HCT116 (cell line): Measurements from ENCODE around the gene NET1.

ENCODE experiments used
- CTCF ChIP-seq, 3 experiments: fragments of 200-600 bp in 1 of 3; sonication (generic) in 1 of 3; IDR thresholded peaks in 2 of 3; conservative IDR thresholded peaks in 1 of 3; 2 replicates each; pipeline ENCODE4 v1.5.1; 2012 to 2017; ENCODE audit warnings: low read depth in 2 of 3, low read length in 2 of 3, antibody characterized with exemption in 1 of 3, borderline replicate concordance in 1 of 3, control low read depth in 1 of 3, mild to moderate bottlenecking in 1 of 3, mixed read lengths in 1 of 3, mixed run types in 1 of 3, moderate library complexity in 1 of 3; ENCODE audit not compliant: insufficient read depth in 1 of 3
- EZH2phosphoT487 ChIP-seq: fragments of 200-600 bp; IDR thresholded peaks from 2 replicates; pipeline ENCODE4 v1.6.1; 2018; ENCODE audit warnings: antibody characterized with exemption, borderline replicate concordance
- ZBTB33 ChIP-seq: IDR thresholded peaks from 2 replicates; pipeline ENCODE4 v1.6.1; 2011; ENCODE audit warnings: mild to moderate bottlenecking, low read length, moderate library complexity; ENCODE audit not compliant: insufficient replicate concordance; ENCODE audit errors: extremely low read depth

- TF ChIP-seq CTCF (IDR thresholded peaks at IDR 0.05 in 2 of 3, conservative IDR thresholded peaks at IDR 0.05 in 1 of 3; ENCODE audit: borderline replicate concordance in 1 of 3, insufficient read depth in 1 of 3, low read depth in 2 of 3, low read length in 2 of 3): no peak
- TF ChIP-seq EZH2phosphoT487: no peak
- TF ChIP-seq ZBTB33: no peak
Observed at GRCh38 chr10:5468262-5469106, 56.1 kb downstream of the NET1 start.
